ENCODE results near the gene FYCO1. TPM values are rescaled to one million over a fixed set of nuclear protein-coding genes. Genes with fewer than 3 reads are reported as not detected.

The FYCO1 gene
- total RNA-seq, 1 donor from 2014 or later = 26.7 TPM

DNA sequence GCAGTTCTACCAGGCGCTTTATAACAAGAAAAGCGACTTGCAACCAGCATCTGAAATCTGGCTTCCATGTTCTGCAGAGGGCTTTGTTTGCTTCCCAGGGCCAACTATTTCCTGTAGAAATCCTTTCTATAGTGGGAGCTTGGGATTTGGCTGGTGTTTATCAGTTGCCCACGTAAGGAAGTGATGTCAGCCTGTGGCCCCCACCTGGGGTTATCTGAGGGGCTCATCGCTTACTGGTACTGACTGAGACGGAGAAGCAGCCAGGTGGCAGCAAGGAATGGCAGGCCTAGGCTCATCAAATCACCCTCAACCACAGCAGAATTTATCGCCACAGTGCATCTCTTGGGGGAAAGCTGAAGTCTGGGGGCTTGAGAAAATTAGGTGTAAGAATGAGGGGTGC is 123.8 kb downstream of the FYCO1 start:
- no peaks in the 10 kb centered on the region for H3K36me3 ChIP-seq (ENCODE audit: control insufficient read depth, insufficient read depth, low read length)
- H3K27me3 ChIP-seq (ENCODE audit: control insufficient read depth, insufficient read depth, low read length) = no peaks in the 10 kb centered on the region
- no peak overlapping the region for H3K4me3 ChIP-seq (ENCODE audit: low read depth, low read length)
- TF ChIP-seq, protein P1, sequence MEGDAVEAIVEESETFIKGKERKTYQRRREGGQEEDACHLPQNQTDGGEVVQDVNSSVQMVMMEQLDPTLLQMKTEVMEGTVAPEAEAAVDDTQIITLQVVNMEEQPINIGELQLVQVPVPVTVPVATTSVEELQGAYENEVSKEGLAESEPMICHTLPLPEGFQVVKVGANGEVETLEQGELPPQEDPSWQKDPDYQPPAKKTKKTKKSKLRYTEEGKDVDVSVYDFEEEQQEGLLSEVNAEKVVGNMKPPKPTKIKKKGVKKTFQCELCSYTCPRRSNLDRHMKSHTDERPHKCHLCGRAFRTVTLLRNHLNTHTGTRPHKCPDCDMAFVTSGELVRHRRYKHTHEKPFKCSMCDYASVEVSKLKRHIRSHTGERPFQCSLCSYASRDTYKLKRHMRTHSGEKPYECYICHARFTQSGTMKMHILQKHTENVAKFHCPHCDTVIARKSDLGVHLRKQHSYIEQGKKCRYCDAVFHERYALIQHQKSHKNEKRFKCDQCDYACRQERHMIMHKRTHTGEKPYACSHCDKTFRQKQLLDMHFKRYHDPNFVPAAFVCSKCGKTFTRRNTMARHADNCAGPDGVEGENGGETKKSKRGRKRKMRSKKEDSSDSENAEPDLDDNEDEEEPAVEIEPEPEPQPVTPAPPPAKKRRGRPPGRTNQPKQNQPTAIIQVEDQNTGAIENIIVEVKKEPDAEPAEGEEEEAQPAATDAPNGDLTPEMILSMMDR (IDR thresholded peaks at IDR 0.05; ENCODE audit: insufficient read depth, low read length, poor library complexity, severe bottlenecking) = no peak
- no peak for DNase-seq (ENCODE audit: low read depth)

DNA sequence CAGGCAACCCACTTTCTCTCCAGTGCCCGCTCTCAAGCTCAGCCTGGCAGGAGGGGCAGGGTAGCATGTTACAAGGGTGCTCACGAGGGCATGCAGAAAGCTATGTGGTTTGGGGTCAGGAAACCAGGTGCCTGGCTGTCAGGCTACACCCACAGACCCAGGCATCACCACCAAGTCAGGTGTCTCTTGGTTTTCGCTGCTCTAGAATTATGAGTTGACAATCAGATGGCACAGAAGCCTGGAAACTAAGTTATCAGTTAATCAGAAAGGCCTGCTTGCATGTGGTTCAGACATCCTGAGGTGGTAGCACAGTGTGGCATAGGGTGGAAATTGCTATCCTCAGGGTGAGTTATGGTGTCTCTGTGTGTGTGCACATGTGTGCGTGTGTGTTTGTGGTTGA is 125.5 kb downstream of the FYCO1 start:
- no peak overlapping the region for H3K4me3 ChIP-seq (ENCODE audit: low read depth, low read length)
- H3K36me3 ChIP-seq (ENCODE audit: control insufficient read depth, insufficient read depth, low read length) = no peaks in the 10 kb centered on the region
- H3K27me3 ChIP-seq (ENCODE audit: control insufficient read depth, insufficient read depth, low read length) = no peaks in the 10 kb centered on the region
- TF ChIP-seq, protein P1 (IDR thresholded peaks at IDR 0.05; ENCODE audit: insufficient read depth, low read length, poor library complexity, severe bottlenecking) = no peak
- DNase-seq (ENCODE audit: low read depth) = no peak

DNA sequence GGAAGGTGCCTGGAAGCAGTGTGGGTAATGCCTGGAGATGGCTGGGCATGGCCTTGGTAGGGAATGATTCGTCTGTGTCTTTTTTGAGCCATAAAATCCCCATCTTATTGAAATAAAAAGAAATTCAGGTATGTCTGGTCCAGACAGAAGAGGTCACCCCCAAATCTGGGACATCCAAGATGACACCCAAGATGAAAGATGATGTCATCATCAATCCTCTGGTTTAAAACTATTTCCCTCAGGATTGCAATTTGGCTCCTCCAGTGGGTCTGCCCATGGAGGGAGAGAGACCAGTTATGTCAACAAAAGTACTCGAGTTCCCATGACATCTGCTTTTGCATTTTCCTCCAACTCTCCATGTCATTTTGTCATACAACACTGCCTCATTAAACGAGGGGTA is 126.0 kb downstream of the FYCO1 start:
- H3K27me3 ChIP-seq (ENCODE audit: control insufficient read depth, insufficient read depth, low read length) = peaks cover 2% of the 10 kb centered on the region
- no peak overlapping the region for H3K4me3 ChIP-seq (ENCODE audit: low read depth, low read length)
- no peaks in the 10 kb centered on the region for H3K36me3 ChIP-seq (ENCODE audit: control insufficient read depth, insufficient read depth, low read length)
- TF ChIP-seq, protein P1 (IDR thresholded peaks at IDR 0.05; ENCODE audit: insufficient read depth, low read length, poor library complexity, severe bottlenecking) = no peak
- DNase-seq (ENCODE audit: low read depth) = no peak

DNA sequence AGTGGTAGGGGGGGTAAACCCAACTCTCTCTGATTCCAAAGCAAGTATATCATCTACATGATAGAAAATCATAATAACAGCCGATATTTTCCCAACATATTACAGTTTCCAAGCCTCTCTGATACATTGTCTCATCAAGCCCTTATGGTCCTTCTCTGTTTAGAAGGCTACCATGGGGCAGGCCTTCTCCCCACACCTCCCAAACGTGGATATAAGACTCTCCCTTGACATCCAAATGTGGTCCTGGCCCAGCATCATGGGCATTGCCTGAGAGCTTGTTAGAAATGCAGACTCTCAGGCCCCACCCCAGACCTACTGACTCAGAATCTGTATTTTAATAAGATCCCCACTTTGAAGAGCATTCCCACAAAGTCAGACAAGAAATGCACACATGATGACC is 127.0 kb downstream of the FYCO1 start:
- Histone ChIP-seq H3K36me3 (ENCODE audit: control insufficient read depth, insufficient read depth, low read length) (no peaks in the 10 kb centered on the region), H3K4me3 (ENCODE audit: low read depth, low read length) (no peak overlapping the region), H3K27me3 (ENCODE audit: control insufficient read depth, insufficient read depth, low read length) (peaks cover 2% of the 10 kb centered on the region)
- TF ChIP-seq, protein P1 (IDR thresholded peaks at IDR 0.05; ENCODE audit: insufficient read depth, low read length, poor library complexity, severe bottlenecking) = no peak
- no peak for DNase-seq (ENCODE audit: low read depth)

DNA sequence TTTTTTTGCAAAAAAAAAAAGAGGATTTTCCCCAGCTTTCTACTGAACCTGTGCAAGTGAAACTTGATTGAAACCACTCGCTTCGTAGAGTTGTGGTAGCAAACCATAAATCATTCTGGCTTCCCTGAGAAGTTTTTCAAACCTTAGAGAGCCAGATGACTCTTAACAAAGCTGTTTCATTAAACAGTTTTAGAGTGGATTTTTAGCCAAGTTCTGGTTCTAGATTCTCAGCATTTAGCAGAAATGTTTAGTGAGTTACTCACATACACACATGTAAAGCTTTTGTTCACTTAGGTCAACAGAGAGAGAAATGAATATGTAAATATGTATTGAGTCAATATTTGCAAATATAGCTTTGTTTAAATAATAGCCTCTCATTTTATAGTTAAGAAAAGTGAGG is 127.4 kb downstream of the FYCO1 start:
- no peak for DNase-seq (ENCODE audit: low read depth)
- TF ChIP-seq, protein P1 (IDR thresholded peaks at IDR 0.05; ENCODE audit: insufficient read depth, low read length, poor library complexity, severe bottlenecking) = no peak
- Histone ChIP-seq H3K27me3 (ENCODE audit: control insufficient read depth, insufficient read depth, low read length) (peaks cover 2% of the 10 kb centered on the region), H3K36me3 (ENCODE audit: control insufficient read depth, insufficient read depth, low read length) (no peaks in the 10 kb centered on the region), H3K4me3 (ENCODE audit: low read depth, low read length) (no peak overlapping the region)

Other genes with a start within 250 kb of the FYCO1 start
- 0.75 and 1.4 TPM in 2 replicates for gene SLC6A20, start 199.3 kb downstream of the FYCO1 start, total RNA-seq
- gene LZTFL1, start 153.7 kb downstream of the FYCO1 start, total RNA-seq = 28.2 and 29.2 TPM in 2 replicates
- gene CCR9, start 109.3 kb downstream of the FYCO1 start, total RNA-seq = not detected in 2 replicates
- not detected in 2 replicates for gene CXCR6, start 52.4 kb downstream of the FYCO1 start, total RNA-seq
- gene XCR1, start 31.7 kb upstream of the FYCO1 start, total RNA-seq = not detected in 2 replicates
- gene CCR1, start 212.5 kb upstream of the FYCO1 start, total RNA-seq = 0.07 TPM in 1 of 2 replicates, not detected in the other
- not detected in 2 replicates for gene CCR3, start 246.6 kb upstream of the FYCO1 start, total RNA-seq